Fibroblast of the aortic adventitia (primary cell): ENCODE data around the gene TMEM88. TPM values are rescaled to one million over a fixed set of nuclear protein-coding genes. Genes with fewer than 3 reads are reported as not detected.

Experiments
- DNase-seq: peaks from one replicate; pipeline ENCODE4 v3.0.0-alpha.2; 2010; ENCODE audit warnings: low read depth
- H3K4me3 ChIP-seq: 2 replicates; pipeline ENCODE4 v1.5.1; 2011; ENCODE audit warnings: low read depth, mild to moderate bottlenecking, control low read depth, low read length, moderate library complexity
- CTCF ChIP-seq: IDR thresholded peaks from 2 replicates; pipeline ENCODE4 v1.5.1; 2011; ENCODE audit warnings: mild to moderate bottlenecking, low read length, control low read depth, inconsistent platforms; ENCODE audit not compliant: insufficient read depth
- total RNA-seq: library from RNA; depleted of rRNA; stranded (reverse); fragments of >200 nt; gene quantifications from 2 replicates; pipeline ENCODE4 v1.2.3, GENCODE V29; 2012; ENCODE audit warnings: low replicate concordance

Gene TMEM88
- total RNA-seq, 1 donor: 0.18 TPM

DNA sequence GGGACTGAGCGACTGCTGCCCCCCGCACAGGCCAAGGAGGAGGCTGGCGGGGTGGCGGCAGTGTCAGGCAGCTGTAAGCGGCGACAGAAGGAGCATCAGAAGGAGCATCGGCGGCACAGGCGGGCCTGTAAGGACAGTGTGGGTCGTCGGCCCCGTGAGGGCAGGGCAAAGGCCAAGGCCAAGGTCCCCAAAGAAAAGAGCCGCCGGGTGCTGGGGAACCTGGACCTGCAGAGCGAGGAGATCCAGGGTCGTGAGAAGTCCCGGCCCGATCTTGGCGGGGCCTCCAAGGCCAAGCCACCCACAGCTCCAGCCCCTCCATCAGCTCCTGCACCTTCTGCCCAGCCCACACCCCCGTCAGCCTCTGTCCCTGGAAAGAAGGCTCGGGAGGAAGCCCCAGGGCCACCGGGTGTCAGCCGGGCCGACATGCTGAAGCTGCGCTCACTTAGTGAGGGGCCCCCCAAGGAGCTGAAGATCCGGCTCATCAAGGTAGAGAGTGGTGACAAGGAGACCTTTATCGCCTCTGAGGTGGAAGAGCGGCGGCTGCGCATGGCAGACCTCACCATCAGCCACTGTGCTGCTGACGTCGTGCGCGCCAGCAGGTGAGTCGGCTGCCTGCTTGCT lies 5.6 kb upstream of the TMEM88 start:
- no peak overlapping the region for H3K4me3 ChIP-seq
- no peak for TF ChIP-seq CTCF
- no peak for DNase-seq

DNA sequence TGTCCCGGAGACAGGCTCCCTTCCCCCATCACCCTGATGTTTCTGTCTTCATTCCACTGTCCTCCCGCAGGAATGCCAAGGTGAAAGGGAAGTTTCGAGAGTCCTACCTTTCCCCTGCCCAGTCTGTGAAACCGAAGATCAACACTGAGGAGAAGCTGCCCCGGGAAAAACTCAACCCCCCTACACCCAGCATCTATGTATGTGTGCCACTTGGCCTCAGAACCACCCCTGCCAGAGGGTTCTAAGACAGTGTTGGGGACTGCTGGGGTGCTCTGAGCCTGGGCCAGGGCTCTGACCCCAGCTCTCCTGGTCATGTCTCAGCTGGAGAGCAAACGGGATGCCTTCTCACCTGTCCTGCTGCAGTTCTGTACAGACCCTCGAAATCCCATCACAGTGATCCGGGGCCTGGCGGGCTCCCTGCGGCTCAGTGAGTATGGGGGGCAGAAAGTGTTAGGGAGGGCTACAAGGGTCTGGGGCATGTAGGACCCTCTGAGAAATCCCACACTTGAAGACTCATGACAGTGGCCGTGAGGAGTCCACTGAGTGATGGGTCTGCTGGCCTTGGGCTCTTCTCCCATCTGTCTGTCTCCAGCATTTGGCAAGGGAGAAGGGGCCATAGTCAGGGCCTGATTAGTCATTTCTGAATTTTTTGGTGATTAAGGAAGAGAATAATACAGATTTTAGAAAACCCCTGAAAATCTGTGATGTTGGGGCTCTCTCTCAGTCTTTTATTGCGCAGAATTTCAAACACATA lies 4.9 kb upstream of the TMEM88 start:
- no peak for TF ChIP-seq CTCF

DNA sequence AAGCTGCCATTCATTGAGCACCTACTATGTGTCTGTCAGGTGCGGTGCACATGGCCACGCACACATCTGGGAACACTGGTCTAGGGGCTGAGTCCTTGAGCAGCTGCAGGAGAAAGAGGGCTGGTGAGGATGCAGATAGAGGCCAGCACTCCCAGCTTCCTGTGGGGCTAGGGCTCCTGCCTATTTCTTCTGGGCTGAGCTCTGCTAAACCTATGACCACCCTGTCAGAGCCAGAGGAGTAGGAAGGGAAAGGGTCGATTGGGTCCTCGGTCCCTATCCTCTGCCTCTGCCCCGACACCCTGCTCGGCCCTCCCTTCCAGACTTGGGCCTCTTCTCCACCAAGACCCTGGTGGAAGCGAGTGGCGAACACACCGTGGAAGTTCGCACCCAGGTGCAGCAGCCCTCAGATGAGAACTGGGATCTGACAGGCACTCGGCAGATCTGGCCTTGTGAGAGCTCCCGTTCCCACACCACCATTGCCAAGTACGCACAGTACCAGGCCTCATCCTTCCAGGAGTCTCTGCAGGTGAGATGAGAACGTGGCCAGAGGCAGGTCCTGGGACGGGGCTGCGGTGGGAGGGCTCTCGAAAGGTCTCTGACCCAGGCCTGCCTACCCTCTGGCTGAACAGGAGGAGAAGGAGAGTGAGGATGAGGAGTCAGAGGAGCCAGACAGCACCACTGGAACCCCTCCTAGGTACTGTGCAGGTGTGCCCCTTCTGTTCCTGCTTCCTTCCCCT lies 4.0 kb upstream of the TMEM88 start:
- no peak for DNase-seq
- H3K4me3 ChIP-seq: no peak overlapping the region
- TF ChIP-seq CTCF: no peak

More for the DNA sequence above, 4.9 kb upstream of the TMEM88 start:
- DNase-seq: no peak
- no peak overlapping the region for H3K4me3 ChIP-seq

DNA sequence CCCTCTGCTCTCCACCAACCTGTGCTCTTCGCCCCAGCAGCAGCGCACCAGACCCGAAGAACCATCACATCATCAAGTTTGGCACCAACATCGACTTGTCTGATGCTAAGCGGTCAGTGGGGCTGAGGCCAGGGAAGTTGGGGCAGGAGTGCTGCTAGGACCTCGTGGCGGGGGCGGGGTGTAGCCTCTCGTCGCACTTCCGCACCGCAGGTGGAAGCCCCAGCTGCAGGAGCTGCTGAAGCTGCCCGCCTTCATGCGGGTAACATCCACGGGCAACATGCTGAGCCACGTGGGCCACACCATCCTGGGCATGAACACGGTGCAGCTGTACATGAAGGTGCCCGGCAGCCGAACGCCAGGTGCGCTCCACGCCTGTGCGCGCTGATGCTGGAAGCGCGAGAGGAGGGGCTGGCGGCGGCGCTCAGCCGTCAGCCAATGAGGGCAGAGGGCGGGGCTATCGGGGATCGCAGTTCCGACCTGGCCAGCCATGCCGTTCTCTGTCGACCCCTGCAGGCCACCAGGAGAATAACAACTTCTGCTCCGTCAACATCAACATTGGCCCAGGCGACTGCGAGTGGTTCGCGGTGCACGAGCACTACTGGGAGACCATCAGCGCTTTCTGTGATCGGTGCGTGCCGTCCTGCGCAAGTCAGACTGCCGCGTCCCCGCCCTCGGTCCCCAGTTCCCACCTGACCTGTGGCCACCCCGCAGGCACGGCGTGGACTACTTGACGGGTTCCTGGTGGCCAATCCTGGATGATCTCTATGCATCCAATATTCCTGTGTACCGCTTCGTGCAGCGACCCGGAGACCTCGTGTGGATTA lies 3.2 kb upstream of the TMEM88 start:
- no peak overlapping the region for H3K4me3 ChIP-seq
- DNase-seq: peak; percentile 83

GRCh38 chr17:7852262-7852670 lies 2.6 kb upstream of the TMEM88 start:
- H3K4me3 ChIP-seq: no peak overlapping the region
- no peak for DNase-seq
- no peak for TF ChIP-seq CTCF

More for the DNA sequence above, 3.2 kb upstream of the TMEM88 start:
- TF ChIP-seq CTCF: peak; percentile 94
